ENCODE results near the gene RECQL5. TPM values are rescaled to one million over a fixed set of nuclear protein-coding genes. Genes with fewer than 3 reads are reported as not detected.
A peak's percentile ranks its signal among the peaks of the same experiment; 100 is the strongest.
"Not testable (repeated sequence)": the region's sequence is repeated elsewhere in the genome, so short reads cannot be mapped to it uniquely, and the experiment has no call there.

The RECQL5 gene
- total RNA-seq, 1 experiment from 2014 or later = 46.1 TPM

DNA sequence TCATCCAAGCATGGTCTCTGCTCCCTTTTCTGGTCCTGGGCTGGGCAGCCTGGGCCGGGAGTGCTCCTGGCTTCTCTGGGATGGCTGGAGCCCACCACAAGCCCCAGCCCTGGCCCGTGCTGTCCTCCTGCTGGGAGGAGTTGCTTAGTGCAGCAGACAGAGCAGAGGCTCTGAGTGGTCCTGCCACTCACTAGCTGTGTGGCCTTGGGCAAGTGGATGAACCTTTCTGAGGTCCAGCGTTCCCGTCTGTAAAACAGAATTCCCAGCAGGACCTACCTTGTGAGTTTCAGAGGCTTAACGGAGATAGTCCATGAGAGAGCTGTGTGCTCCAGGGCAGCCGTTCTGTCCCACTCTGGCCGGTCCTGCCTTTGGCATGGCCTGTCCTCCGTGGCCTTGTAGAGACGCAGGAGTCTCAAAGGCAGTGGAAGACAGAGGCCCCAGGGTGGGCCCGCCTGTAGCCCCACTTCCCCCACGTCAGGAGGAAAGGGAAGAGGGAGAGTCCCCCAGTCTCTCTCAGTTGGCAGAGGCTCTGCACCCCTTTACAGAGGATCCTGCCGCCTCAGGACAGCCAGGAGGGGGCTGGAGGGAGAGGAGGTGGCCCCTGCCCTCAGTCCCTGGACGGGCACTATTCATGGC, 71.6 kb downstream of the RECQL5 start:
- no peak overlapping the region for H3K27ac ChIP-seq (ENCODE audit: low read length)
- in situ Hi-C loops (cut with HindIII; ENCODE audit: low pct_unique_long_range_greater_than_20kb, low sequenced_read_pairs) = no loop called here
- H3K4me1 ChIP-seq (ENCODE audit: control insufficient read depth, insufficient read depth, low read length) = peaks cover 2% of the 10 kb centered on the region
- ChIA-PET POLR2A (no interaction called here), CTCF (interaction anchor here (0.6 to 1.4 kb wide), 2 partner anchors 18 to 38 kb away, joined by 4 to 5 read pairs; partner anchors contain the start of gene SMIM5)
- ATAC-seq (peak; percentile 14; the same call in 1 of the 2 replicates), DNase-seq (ENCODE audit: low read depth, low spot score) (no peak)
- no peaks in the 10 kb centered on the region for H3K9me3 ChIP-seq (ENCODE audit: control insufficient read depth, insufficient read depth, low read depth, low read length)
- intact Hi-C loops (cut with micrococcal nuclease; ENCODE audit: unreplicated experiment) = no loop called here
- no peak overlapping the region for H3K4me3 ChIP-seq (ENCODE audit: low read depth in 2 of 2, low read length in 2 of 2)
- no TSS peak for BruUV-seq (replicated peaks)
- no peaks in the 10 kb centered on the region for H3K36me3 ChIP-seq (ENCODE audit: control insufficient read depth, insufficient read depth, low read length)
- TF ChIP-seq REST (IDR thresholded peaks at IDR 0.05; ENCODE audit: insufficient read depth in 1 of 2, low read depth in 2 of 2, low read length in 1 of 2) (no peak), POLR2AphosphoS5 (IDR thresholded peaks at IDR 0.05; ENCODE audit: low read depth, low read length) (no peak), SIN3A (IDR thresholded peaks at IDR 0.05; ENCODE audit: borderline replicate concordance, insufficient read depth, low read depth, low read length) (no peak), TCF7L2 (IDR thresholded peaks at IDR 0.05; ENCODE audit: low read depth, low read length) (no peak)
- TF ChIP-seq, protein P1, sequence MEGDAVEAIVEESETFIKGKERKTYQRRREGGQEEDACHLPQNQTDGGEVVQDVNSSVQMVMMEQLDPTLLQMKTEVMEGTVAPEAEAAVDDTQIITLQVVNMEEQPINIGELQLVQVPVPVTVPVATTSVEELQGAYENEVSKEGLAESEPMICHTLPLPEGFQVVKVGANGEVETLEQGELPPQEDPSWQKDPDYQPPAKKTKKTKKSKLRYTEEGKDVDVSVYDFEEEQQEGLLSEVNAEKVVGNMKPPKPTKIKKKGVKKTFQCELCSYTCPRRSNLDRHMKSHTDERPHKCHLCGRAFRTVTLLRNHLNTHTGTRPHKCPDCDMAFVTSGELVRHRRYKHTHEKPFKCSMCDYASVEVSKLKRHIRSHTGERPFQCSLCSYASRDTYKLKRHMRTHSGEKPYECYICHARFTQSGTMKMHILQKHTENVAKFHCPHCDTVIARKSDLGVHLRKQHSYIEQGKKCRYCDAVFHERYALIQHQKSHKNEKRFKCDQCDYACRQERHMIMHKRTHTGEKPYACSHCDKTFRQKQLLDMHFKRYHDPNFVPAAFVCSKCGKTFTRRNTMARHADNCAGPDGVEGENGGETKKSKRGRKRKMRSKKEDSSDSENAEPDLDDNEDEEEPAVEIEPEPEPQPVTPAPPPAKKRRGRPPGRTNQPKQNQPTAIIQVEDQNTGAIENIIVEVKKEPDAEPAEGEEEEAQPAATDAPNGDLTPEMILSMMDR (IDR thresholded peaks at IDR 0.05) = no peak
- H3K27me3 ChIP-seq (ENCODE audit: control insufficient read depth, insufficient read depth, low read length) = no peaks in the 10 kb centered on the region

DNA sequence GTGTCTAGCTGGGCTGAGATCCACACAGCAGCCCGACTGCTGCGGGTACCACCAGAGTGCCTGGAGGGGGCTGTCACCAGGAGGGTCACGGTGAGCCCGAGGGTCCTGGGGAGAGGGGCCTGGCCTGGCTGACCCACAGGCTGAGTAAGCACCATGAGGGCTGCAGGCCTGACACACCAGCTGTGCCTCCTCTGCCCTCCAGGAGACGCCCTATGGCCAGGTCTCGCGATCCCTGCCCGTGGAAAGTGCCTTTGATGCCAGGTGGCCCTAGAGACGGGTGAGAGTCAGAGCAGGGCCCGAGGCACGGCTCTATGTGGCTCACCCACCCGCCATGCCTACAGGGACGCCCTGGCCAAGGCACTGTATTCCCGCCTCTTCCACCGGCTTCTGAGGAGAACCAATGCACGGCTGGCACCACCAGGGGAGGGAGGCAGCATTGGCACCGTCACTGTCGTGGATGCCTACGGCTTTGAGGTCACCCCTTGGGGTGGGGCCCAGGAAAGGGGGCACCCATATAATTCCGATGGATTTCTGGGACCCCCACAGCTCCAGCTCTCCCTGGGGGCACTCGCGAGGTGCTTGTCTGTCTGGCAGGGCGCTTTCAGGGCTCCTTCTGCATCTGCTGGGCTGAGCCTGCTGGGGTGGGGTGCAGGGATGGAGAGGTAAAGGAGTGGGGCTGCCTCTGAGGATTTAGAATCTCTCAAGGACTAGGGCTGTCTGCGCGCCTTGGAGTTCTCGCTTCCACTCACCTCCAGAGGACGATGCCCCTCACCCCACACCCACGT, 72.3 kb downstream of the RECQL5 start:
- Histone ChIP-seq H3K4me1 (ENCODE audit: control insufficient read depth, insufficient read depth, low read length) (peaks cover 7% of the 10 kb centered on the region), H3K9me3 (ENCODE audit: control insufficient read depth, insufficient read depth, low read depth, low read length) (no peaks in the 10 kb centered on the region), H3K27ac (ENCODE audit: low read length) (no peak overlapping the region), H3K27me3 (ENCODE audit: control insufficient read depth, insufficient read depth, low read length) (no peaks in the 10 kb centered on the region), H3K36me3 (ENCODE audit: control insufficient read depth, insufficient read depth, low read length) (no peaks in the 10 kb centered on the region), H3K4me3 (ENCODE audit: low read depth in 2 of 2, low read length in 2 of 2) (no peak overlapping the region)
- BruUV-seq (replicated peaks) = no TSS peak
- ChIA-PET POLR2A (interaction anchor here (1.2 kb wide), 1 partner anchor 22 kb away, joined by 16 read pairs; no protein-coding TSS in a partner anchor), CTCF (interaction anchor here (1.4 kb wide), 1 partner anchor 19 kb away, joined by 5 read pairs; no protein-coding TSS in a partner anchor)
- TF ChIP-seq TCF7L2 (IDR thresholded peaks at IDR 0.05; ENCODE audit: low read depth, low read length) (no peak), SIN3A (IDR thresholded peaks at IDR 0.05; ENCODE audit: borderline replicate concordance, insufficient read depth, low read depth, low read length) (no peak), POLR2AphosphoS5 (IDR thresholded peaks at IDR 0.05; ENCODE audit: low read depth, low read length) (no peak), REST (IDR thresholded peaks at IDR 0.05; ENCODE audit: insufficient read depth in 1 of 2, low read depth in 2 of 2, low read length in 1 of 2) (no peak)
- TF ChIP-seq, protein P1 (IDR thresholded peaks at IDR 0.05) = no peak
- intact Hi-C loops (cut with micrococcal nuclease; ENCODE audit: unreplicated experiment) (no loop called here), in situ Hi-C loops (cut with HindIII; ENCODE audit: low pct_unique_long_range_greater_than_20kb, low sequenced_read_pairs) (no loop called here)
- ATAC-seq (peak; percentile 46), DNase-seq (ENCODE audit: low read depth, low spot score) (no peak)

DNA sequence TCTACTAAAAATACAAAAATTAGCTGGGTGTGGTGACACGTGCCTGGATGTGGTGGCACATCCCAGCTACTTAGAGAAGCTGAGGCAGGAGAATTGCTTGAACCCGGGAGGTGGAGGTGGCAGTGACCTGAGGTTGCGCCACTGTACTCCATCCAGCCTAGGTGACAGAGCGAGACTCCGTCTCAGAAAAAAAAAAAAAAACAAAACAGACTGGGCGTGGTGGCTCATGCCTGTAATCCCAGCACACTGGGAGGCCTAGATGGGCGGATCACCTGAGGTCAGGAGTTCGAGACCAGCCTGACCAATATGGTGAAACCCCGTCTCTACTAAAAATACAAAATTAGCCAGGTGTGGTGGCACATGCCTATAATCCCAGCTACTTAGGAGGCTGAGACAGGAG, 73.5 kb downstream of the RECQL5 start:
- H3K4me1 ChIP-seq (ENCODE audit: control insufficient read depth, insufficient read depth, low read length); H3K9me3 ChIP-seq (ENCODE audit: control insufficient read depth, insufficient read depth, low read depth, low read length); H3K36me3 ChIP-seq (ENCODE audit: control insufficient read depth, insufficient read depth, low read length); CTCF ChIA-PET; intact Hi-C loops (cut with micrococcal nuclease; ENCODE audit: unreplicated experiment); in situ Hi-C loops (cut with HindIII; ENCODE audit: low pct_unique_long_range_greater_than_20kb, low sequenced_read_pairs); H3K4me3 ChIP-seq (ENCODE audit: low read depth in 2 of 2, low read length in 2 of 2); ATAC-seq; DNase-seq (ENCODE audit: low read depth, low spot score); H3K27ac ChIP-seq (ENCODE audit: low read length); BruUV-seq (replicated peaks); H3K27me3 ChIP-seq (ENCODE audit: control insufficient read depth, insufficient read depth, low read length): not testable (repeated sequence)
- POLR2A ChIA-PET = interaction anchor here (1.2 kb wide), 1 partner anchor 24 kb away, joined by 16 read pairs; no protein-coding TSS in a partner anchor
